ENCODE measurements around the gene ABI3BP. TPM values are rescaled to one million over a fixed set of nuclear protein-coding genes. Genes with fewer than 3 reads are reported as not detected.

ABI3BP gene
- total RNA-seq, 1 experiment from 2014 or later: 0.28 TPM

DNA sequence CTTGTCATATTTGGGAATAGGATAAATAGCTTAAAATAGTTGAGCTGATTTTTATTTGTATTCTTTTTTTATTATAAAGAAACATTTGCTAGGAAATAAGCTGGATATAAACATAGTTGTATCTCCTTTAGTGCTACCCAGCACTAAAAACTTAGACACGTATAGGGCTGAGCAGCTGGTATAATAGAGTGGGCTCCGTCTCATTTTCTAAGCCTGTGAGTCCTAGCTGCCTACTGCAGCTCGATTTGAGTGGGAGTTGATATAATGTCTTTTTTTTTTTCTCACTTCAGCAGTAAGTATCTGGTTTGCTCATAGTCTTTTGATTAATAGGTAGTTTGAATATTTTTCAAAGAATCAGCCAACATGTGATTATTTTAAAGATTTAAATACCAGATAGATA is 249.7 kb downstream of the ABI3BP start:
- H3K4me1 Mint-ChIP-seq: peaks cover 6 to 19% of the 10 kb centered on the region in 2 experiments
- Histone ChIP-seq H3K79me2 (ENCODE audit: insufficient read depth, low read length) (no peaks in the 10 kb centered on the region), H2BK12ac (ENCODE audit: insufficient read length, low read depth, low read length) (no peak overlapping the region), H2BK120ac (ENCODE audit: low read depth, low read length, poor library complexity, severe bottlenecking) (no peak overlapping the region), H3K9me3 (ENCODE audit: control insufficient read depth, low read depth, low read length) (no peaks in the 10 kb centered on the region), H3K27me3 (ENCODE audit: insufficient read depth, low read length) (no peaks in the 10 kb centered on the region), H4K8ac (replicated peaks; ENCODE audit: insufficient read length, low read depth, low read length) (no peak overlapping the region), H2AFZ (ENCODE audit: low read length) (no peak overlapping the region), H3K14ac (ENCODE audit: insufficient read depth, low read length) (no peak overlapping the region), H3K27ac (ENCODE audit: insufficient read length, low read depth, low read length) (no peak overlapping the region), H3K4me1 (ENCODE audit: insufficient read depth, low read length) (no peaks in the 10 kb centered on the region), H4K91ac (ENCODE audit: insufficient read length, low read depth, low read length) (no peak overlapping the region), H3K9ac (ENCODE audit: extremely low read depth, insufficient read length, low read length) (no peak overlapping the region), H2BK15ac (ENCODE audit: low read depth, low read length) (no peak overlapping the region), H3K79me1 (ENCODE audit: insufficient read depth, low read depth, low read length, poor library complexity, severe bottlenecking) (no peaks in the 10 kb centered on the region), H3K23me2 (ENCODE audit: insufficient read length, low read depth, low read length, poor library complexity, severe bottlenecking) (no peaks in the 10 kb centered on the region), H3K18ac (ENCODE audit: insufficient read length, low read depth, low read length) (no peak overlapping the region), H3K56ac (ENCODE audit: insufficient read length, low read depth, low read length) (no peak overlapping the region), H2BK20ac (ENCODE audit: low read depth, low read length, poor library complexity, severe bottlenecking) (no peak overlapping the region), H2AK5ac (ENCODE audit: insufficient read length, low read length) (no peak overlapping the region), H2BK5ac (ENCODE audit: insufficient read length, low read length) (no peak overlapping the region), H3K23ac (ENCODE audit: insufficient read length, low read depth, low read length) (no peak overlapping the region), H3T11ph (ENCODE audit: low read length) (no peak overlapping the region), H3K4me2 (ENCODE audit: insufficient read depth, insufficient read length, low read length) (no peak overlapping the region), H4K5ac (ENCODE audit: insufficient read length, low read depth, low read length) (no peak overlapping the region), H3K4ac (ENCODE audit: low read depth, low read length) (no peak overlapping the region), H4K20me1 (ENCODE audit: control insufficient read depth, insufficient read depth, insufficient read length) (no peaks in the 10 kb centered on the region)
- H3K9me3 Mint-ChIP-seq: no peaks in the 10 kb centered on the region
- no peaks in the 10 kb centered on the region for H3K27me3 Mint-ChIP-seq (ENCODE audit: low read depth)
- no peak overlapping the region for H3K27ac Mint-ChIP-seq
- no peak for TF ChIP-seq CTCF (conservative IDR thresholded peaks at IDR 0.05)
- no CpG with 5 or more reads among the region's 3 CpGs for WGBS (ENCODE audit: extremely low coverage, insufficient read length, low lambda C conversion rate)
- H3K36me3 Mint-ChIP-seq (ENCODE audit: insufficient read depth in 1 of 3, low read depth in 3 of 3): peaks cover 11 to 56% (median 45%) of the 10 kb centered on the region in 3 experiments; a peak in 6 of 7 replicates
- no peak for DNase-seq
- no peak overlapping the region for H3K4me3 Mint-ChIP-seq

Data from H9 (cell line).